HG02938 (cell line): ENCODE results near the gene SPPL2B.
"Not testable (repeated sequence)": the region's sequence is repeated elsewhere in the genome, so short reads cannot be mapped to it uniquely, and the experiment has no call there.

Experiments
- ATAC-seq: cut with Tn5 transposase; IDR thresholded peaks from one replicate; pipeline ENCODE4 v1.9.1; 2021; ENCODE audit warnings: mild to moderate bottlenecking, moderate library complexity; ENCODE audit not compliant: unreplicated experiment

SPPL2B gene

GRCh38 chr19:2328401-2329148, at the start of gene SPPL2B, which contains the start of gene LSM7:
Gene SPPL2B (plus strand): TSS chr19:2328684. CDS start chr19:2328710, 26 bp downstream.
Gene LSM7 (minus strand): TSS chr19:2328586. CDS start chr19:2328566, 20 bp downstream.
- no peak for ATAC-seq

- ATAC-seq, result no peak
These were observed 47.7 kb upstream of the SPPL2B start for GRCh38 chr19:2280633-2281264.

GRCh38 chr19:2281265-2282061, 47.0 kb upstream of the SPPL2B start:
- ATAC-seq, result not testable (repeated sequence)

- ATAC-seq, result no peak
These were observed 46.2 kb upstream of the SPPL2B start, which contains the start of gene PEAK3 for GRCh38 chr19:2282062-2282861. Gene PEAK3 (minus strand): TSS chr19:2282175. CDS start chr19:2280931, 1,244 bp downstream.

GRCh38 chr19:2282862-2283237, 45.6 kb upstream of the SPPL2B start:
- ATAC-seq, result no peak

- no peak for ATAC-seq
These were observed 44.5 kb upstream of the SPPL2B start for GRCh38 chr19:2283835-2284507.

- no peak for ATAC-seq
These were observed 41.9 kb upstream of the SPPL2B start for GRCh38 chr19:2286402-2287140.

- ATAC-seq, result no peak
These were observed 40.7 kb upstream of the SPPL2B start for GRCh38 chr19:2287585-2288337.

GRCh38 chr19:2288338-2288817, 40.1 kb upstream of the SPPL2B start:
- ATAC-seq, result no peak

GRCh38 chr19:2288818-2289713, 39.4 kb upstream of the SPPL2B start:
- no peak for ATAC-seq

- ATAC-seq, result no peak
These were observed 38.6 kb upstream of the SPPL2B start for GRCh38 chr19:2289714-2290435.

- no peak for ATAC-seq
These were observed 37.9 kb upstream of the SPPL2B start for GRCh38 chr19:2290441-2291184.

- no peak for ATAC-seq
These were observed 37.2 kb upstream of the SPPL2B start for GRCh38 chr19:2291185-2291751.

- no peak for ATAC-seq
These were observed 33.7 kb upstream of the SPPL2B start for GRCh38 chr19:2294687-2295335.

GRCh38 chr19:2296141-2296540, 32.3 kb upstream of the SPPL2B start:
- ATAC-seq, result no peak
